RWPE2 (cell line): ENCODE measurements around the gene CD83.

Experiments used
- ATAC-seq: fragments of 200-7000 bp; cut with Tn5 transposase; 3 replicates; pipeline ENCODE4 v1.9.1; 2021; ENCODE audit warnings: low read depth
- DNase-seq: peaks from one replicate; pipeline ENCODE4 v3.0.0-alpha.2; 2020; ENCODE audit warnings: low spot score
- H3K27ac ChIP-seq: fragments of 450-650 bp; 2 replicates; pipeline ENCODE4 v1.5.1; 2017; ENCODE audit warnings: mild to moderate bottlenecking; ENCODE audit not compliant: poor library complexity, severe bottlenecking
- H3K27me3 ChIP-seq: fragments of 250-450 bp; sonication (Bioruptor Pico); 2 replicates; pipeline ENCODE4 v1.5.1; 2021; ENCODE audit warnings: mild to moderate bottlenecking, moderate library complexity; ENCODE audit not compliant: insufficient read depth, poor library complexity, severe bottlenecking
- H3K36me3 ChIP-seq: fragments of 250-450 bp; sonication (Bioruptor Pico); 2 replicates; pipeline ENCODE4 v1.5.1; 2020; ENCODE audit warnings: low read depth, mild to moderate bottlenecking, moderate library complexity
- H3K4me1 ChIP-seq: fragments of 250-450 bp; sonication (Bioruptor Pico); 2 replicates; pipeline ENCODE4 v1.5.1; 2021; ENCODE audit warnings: mild to moderate bottlenecking, moderate library complexity; ENCODE audit not compliant: insufficient read depth, poor library complexity, severe bottlenecking
- H3K4me3 ChIP-seq: fragments of 250-450 bp; sonication (Bioruptor Pico); 2 replicates; pipeline ENCODE4 v1.5.1; 2021; ENCODE audit warnings: mild to moderate bottlenecking, moderate library complexity; ENCODE audit not compliant: severe bottlenecking
- H3K9me3 ChIP-seq: fragments of 250-450 bp; sonication (Bioruptor Pico); 2 replicates; pipeline ENCODE4 v1.5.1; 2021; ENCODE audit warnings: mild to moderate bottlenecking, moderate library complexity; ENCODE audit not compliant: severe bottlenecking
- TF ChIP-seq, protein P1 (sequence below): fragments of 450-650 bp; IDR thresholded peaks from one replicate; pipeline ENCODE4 v1.5.1; 2017; ENCODE audit warnings: mild to moderate bottlenecking, moderate library complexity; ENCODE audit not compliant: poor library complexity, severe bottlenecking

Gene CD83

DNA sequence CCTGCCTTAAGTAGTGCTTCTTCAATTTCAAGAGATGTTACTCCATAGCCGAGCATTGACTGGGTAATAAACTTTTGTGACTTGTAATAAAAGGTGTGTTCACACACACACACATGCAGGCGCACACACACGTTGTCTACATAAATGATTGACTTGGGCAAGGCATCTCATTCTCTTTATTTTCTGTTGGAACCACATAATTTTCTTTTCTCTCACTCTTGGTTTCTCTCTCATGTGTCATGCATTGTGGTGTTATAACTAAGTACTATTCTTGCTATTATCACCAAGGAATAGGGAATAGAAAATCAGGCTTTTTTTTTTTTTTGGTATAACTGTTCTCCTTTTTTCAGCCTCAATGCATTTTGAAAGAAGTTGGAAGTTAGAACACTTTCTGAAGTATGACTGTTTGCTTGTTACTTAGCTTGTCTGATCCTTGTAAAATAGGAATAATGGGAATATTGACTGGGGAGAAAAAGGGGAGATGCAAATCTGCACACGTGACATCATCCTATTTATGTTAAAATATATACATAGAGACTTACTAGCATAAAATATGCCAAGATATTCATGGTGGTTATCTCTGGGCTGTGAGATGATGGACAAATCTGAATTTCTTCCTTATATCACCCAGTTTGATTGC, 26.1 kb upstream of the CD83 start:
- TF ChIP-seq, protein P1, sequence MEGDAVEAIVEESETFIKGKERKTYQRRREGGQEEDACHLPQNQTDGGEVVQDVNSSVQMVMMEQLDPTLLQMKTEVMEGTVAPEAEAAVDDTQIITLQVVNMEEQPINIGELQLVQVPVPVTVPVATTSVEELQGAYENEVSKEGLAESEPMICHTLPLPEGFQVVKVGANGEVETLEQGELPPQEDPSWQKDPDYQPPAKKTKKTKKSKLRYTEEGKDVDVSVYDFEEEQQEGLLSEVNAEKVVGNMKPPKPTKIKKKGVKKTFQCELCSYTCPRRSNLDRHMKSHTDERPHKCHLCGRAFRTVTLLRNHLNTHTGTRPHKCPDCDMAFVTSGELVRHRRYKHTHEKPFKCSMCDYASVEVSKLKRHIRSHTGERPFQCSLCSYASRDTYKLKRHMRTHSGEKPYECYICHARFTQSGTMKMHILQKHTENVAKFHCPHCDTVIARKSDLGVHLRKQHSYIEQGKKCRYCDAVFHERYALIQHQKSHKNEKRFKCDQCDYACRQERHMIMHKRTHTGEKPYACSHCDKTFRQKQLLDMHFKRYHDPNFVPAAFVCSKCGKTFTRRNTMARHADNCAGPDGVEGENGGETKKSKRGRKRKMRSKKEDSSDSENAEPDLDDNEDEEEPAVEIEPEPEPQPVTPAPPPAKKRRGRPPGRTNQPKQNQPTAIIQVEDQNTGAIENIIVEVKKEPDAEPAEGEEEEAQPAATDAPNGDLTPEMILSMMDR, result no peak

DNA sequence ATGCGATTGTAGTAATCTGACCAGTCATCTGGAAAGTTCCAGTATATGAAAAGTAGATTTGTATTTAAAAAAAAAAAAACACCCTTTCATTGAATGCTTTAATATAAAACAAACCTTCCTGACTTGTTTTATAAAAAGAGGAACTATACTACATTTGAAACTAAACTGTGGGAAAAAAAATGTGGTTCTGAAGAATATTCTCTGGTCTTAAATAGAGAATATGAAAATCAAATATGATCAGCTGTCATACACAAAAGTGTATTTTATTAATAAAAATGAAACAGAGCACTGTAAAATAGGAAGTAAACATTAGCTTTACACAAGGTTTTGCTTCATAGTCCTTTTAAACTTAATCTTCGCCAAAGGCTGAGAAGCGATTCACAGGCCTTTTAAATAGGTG, 25.3 kb upstream of the CD83 start:
- no peaks in the 10 kb centered on the region for H3K27me3 ChIP-seq
- no peak overlapping the region for H3K27ac ChIP-seq
- H3K4me1 ChIP-seq, result no peaks in the 10 kb centered on the region
- ATAC-seq (no peak), DNase-seq (no peak)
- H3K9me3 ChIP-seq, result no peaks in the 10 kb centered on the region
- H3K4me3 ChIP-seq, result no peak overlapping the region
- no peaks in the 10 kb centered on the region for H3K36me3 ChIP-seq
- TF ChIP-seq, protein P1, result no peak

More for the DNA sequence above, 26.1 kb upstream of the CD83 start:
- Histone ChIP-seq H3K36me3 (no peaks in the 10 kb centered on the region), H3K27me3 (no peaks in the 10 kb centered on the region), H3K4me1 (no peaks in the 10 kb centered on the region), H3K4me3 (no peak overlapping the region), H3K27ac (no peak overlapping the region), H3K9me3 (no peaks in the 10 kb centered on the region)
- ATAC-seq (no peak), DNase-seq (no peak)

DNA sequence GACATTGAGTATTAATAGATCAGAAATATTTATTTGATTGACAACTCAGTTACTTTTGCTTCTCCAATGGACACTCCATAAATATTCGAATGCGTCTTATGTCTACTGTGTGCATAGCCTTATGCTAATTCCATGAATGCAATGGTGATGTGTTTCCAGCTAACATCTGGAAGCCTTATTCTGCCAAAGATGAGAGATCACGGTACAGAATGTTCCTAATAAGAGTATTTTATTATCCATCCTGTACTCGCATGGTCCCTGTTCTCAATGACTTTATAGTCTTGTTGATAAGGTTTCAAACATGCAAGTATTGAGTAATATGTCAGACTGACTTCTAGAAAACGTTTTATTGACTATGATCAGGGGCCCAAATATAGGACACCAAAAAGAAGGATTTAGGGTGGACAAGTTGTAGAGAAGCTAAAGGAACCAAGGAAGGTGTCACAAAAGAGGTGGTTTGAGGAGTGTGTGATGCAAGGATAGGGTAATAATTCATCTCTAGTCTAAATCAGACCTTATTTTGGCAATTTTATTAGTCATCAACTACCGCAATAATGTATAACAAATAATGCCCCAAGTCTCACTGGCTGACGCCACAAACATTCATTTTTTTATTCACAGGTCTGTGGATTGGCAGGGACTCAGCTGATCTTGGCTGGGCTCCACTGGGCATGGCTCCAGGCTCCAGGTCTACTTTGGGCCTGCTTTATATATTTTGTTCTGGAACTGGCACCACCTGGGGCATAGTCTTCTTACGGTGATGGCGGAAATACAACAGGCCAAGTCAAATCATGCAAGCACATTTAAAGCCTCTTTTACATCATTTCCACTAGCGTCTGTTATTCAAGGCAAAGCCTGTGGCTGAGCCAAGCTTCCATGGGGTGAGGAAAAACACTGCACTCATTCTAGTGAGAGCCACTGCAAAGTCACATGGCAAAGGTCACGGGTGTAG, 24.5 kb upstream of the CD83 start:
- Histone ChIP-seq H3K27ac (no peak overlapping the region), H3K4me3 (no peak overlapping the region), H3K9me3 (no peaks in the 10 kb centered on the region), H3K4me1 (no peaks in the 10 kb centered on the region), H3K36me3 (no peaks in the 10 kb centered on the region), H3K27me3 (no peaks in the 10 kb centered on the region)
- DNase-seq (no peak), ATAC-seq (no peak)
- TF ChIP-seq, protein P1, result no peak

- no peaks in the 10 kb centered on the region for H3K27me3 ChIP-seq
Measured at GRCh38 chr6:14094721-14095120, 22.9 kb upstream of the CD83 start.

More at GRCh38 chr6:14094721-14095120, 22.9 kb upstream of the CD83 start:
- no peaks in the 10 kb centered on the region for H3K4me1 ChIP-seq
- H3K27ac ChIP-seq, result no peak overlapping the region
- H3K36me3 ChIP-seq, result no peaks in the 10 kb centered on the region
- DNase-seq (no peak), ATAC-seq (no peak)
- TF ChIP-seq, protein P1, result no peak
- no peak overlapping the region for H3K4me3 ChIP-seq
- H3K9me3 ChIP-seq, result no peaks in the 10 kb centered on the region
